ENCODE measurements around the gene RALGPS2. TPM values are rescaled to one million over a fixed set of nuclear protein-coding genes. Genes with fewer than 3 reads are reported as not detected.

The RALGPS2 gene
- total RNA-seq, 5 donors from 2014 or later (not counting 1 experiment from before 2014, with no cell fraction given) = 11.2 to 17.5 (median 12.4) TPM

GRCh38 chr1:178931858-178932551, 207.0 kb downstream of the RALGPS2 start:
- no peak overlapping the region for H3K27ac ChIP-seq (ENCODE audit: low read length)
- no peaks in the 10 kb centered on the region for H3K27me3 Mint-ChIP-seq
- H3K4me3 ChIP-seq (ENCODE audit: control insufficient read depth in 1 of 2, extremely low read depth in 1 of 2, low read length in 1 of 2) = no peak overlapping the region
- ATAC-seq (replicated peaks in 1 of 4) (no peak), DNase-seq (no peak)
- no peak overlapping the region for H3K4me3 Mint-ChIP-seq
- ChIA-PET POLR2A (no interaction called here), CTCF (no interaction called here)
- H3K36me3 ChIP-seq (ENCODE audit: control insufficient read depth in 2 of 2, extremely low read depth in 1 of 2, insufficient read depth in 1 of 2, low read length in 1 of 2) = no peaks in the 10 kb centered on the region
- H3K36me3 Mint-ChIP-seq = no peaks in the 10 kb centered on the region
- no peaks in the 10 kb centered on the region for H3K9me3 Mint-ChIP-seq
- H3K27ac Mint-ChIP-seq = no peak overlapping the region
- H3K4me1 Mint-ChIP-seq = peaks cover 0 to 3% (median 0%) of the 10 kb centered on the region in 3 donors
- no peaks in the 10 kb centered on the region for H3K4me1 ChIP-seq (ENCODE audit: control insufficient read depth in 1 of 2, extremely low read depth in 1 of 2, insufficient read depth in 2 of 2, low read length in 2 of 2)
- H3K9me3 ChIP-seq = no peaks in the 10 kb centered on the region
- WGBS (ENCODE audit: insufficient coverage) = 25% methylated on average over 2 of the region's 9 CpGs
- H3K27me3 ChIP-seq (replicated peaks in 1 of 2; ENCODE audit: control insufficient read depth in 2 of 2, extremely low read depth in 1 of 2, insufficient read depth in 2 of 2, low read length in 1 of 2) = no peaks in the 10 kb centered on the region

DNA sequence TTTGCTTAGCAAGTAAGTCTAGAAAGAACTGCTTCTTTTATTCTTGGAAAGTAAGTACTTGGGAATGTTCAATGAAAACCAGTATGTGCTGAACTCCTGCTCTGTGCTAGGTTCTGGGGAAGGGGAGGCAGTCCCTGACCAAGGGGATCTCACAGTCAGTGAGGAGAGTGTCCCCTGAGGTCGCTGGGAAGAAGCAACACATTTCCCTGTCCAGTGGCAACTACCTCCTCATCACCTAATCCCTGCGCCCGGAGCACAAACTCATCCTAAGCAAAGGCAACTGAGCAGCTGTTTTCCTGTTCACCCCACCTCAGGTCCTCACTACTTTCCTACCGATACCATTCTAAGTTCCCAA, 207.5 kb downstream of the RALGPS2 start:
- no peaks in the 10 kb centered on the region for H3K27me3 Mint-ChIP-seq
- Histone ChIP-seq H3K9me3 (no peaks in the 10 kb centered on the region), H3K4me3 (ENCODE audit: control insufficient read depth in 1 of 2, extremely low read depth in 1 of 2, low read length in 1 of 2) (no peak overlapping the region), H3K4me1 (ENCODE audit: control insufficient read depth in 1 of 2, extremely low read depth in 1 of 2, insufficient read depth in 2 of 2, low read length in 2 of 2) (no peaks in the 10 kb centered on the region), H3K36me3 (ENCODE audit: control insufficient read depth in 2 of 2, extremely low read depth in 1 of 2, insufficient read depth in 1 of 2, low read length in 1 of 2) (no peaks in the 10 kb centered on the region), H3K27ac (ENCODE audit: low read length) (no peak overlapping the region), H3K27me3 (replicated peaks in 1 of 2; ENCODE audit: control insufficient read depth in 2 of 2, extremely low read depth in 1 of 2, insufficient read depth in 2 of 2, low read length in 1 of 2) (no peaks in the 10 kb centered on the region)
- 92% methylated on average over 2 of the region's 4 CpGs for WGBS (ENCODE audit: insufficient coverage)
- no peaks in the 10 kb centered on the region for H3K36me3 Mint-ChIP-seq
- H3K4me3 Mint-ChIP-seq = no peak overlapping the region
- no peaks in the 10 kb centered on the region for H3K9me3 Mint-ChIP-seq
- H3K4me1 Mint-ChIP-seq = peaks cover 0 to 3% (median 0%) of the 10 kb centered on the region in 3 donors
- no peak for DNase-seq
- ATAC-seq (replicated peaks in 1 of 4) = no peak
- no peak overlapping the region for H3K27ac Mint-ChIP-seq
- ChIA-PET CTCF (interaction anchor here in 1 of 2 donors (0.7 kb wide), 1 partner anchor 313 kb away, joined by 3 read pairs; no protein-coding TSS in a partner anchor), POLR2A (no interaction called here)

- Mint-ChIP-seq H3K27ac (no peak overlapping the region), H3K36me3 (no peaks in the 10 kb centered on the region), H3K4me3 (no peak overlapping the region), H3K4me1 (peaks cover 0 to 3% (median 0%) of the 10 kb centered on the region in 3 donors), H3K9me3 (no peaks in the 10 kb centered on the region), H3K27me3 (no peaks in the 10 kb centered on the region)
- H3K27ac ChIP-seq (ENCODE audit: low read length) = no peak overlapping the region
- ATAC-seq (replicated peaks in 1 of 4) = no peak
- H3K27me3 ChIP-seq (replicated peaks in 1 of 2; ENCODE audit: control insufficient read depth in 2 of 2, extremely low read depth in 1 of 2, insufficient read depth in 2 of 2, low read length in 1 of 2) = no peaks in the 10 kb centered on the region
- H3K36me3 ChIP-seq (ENCODE audit: control insufficient read depth in 2 of 2, extremely low read depth in 1 of 2, insufficient read depth in 1 of 2, low read length in 1 of 2) = no peaks in the 10 kb centered on the region
- WGBS (ENCODE audit: insufficient coverage) = 65% methylated on average over 3 of the region's 5 CpGs
- no peaks in the 10 kb centered on the region for H3K4me1 ChIP-seq (ENCODE audit: control insufficient read depth in 1 of 2, extremely low read depth in 1 of 2, insufficient read depth in 2 of 2, low read length in 2 of 2)
- CTCF ChIA-PET = interaction anchor here in 1 of 2 donors (0.7 kb wide), 1 partner anchor 313 kb away, joined by 3 read pairs; no protein-coding TSS in a partner anchor
- no peak overlapping the region for H3K4me3 ChIP-seq (ENCODE audit: control insufficient read depth in 1 of 2, extremely low read depth in 1 of 2, low read length in 1 of 2)
- POLR2A ChIA-PET = no interaction called here
- DNase-seq = no peak
- no peaks in the 10 kb centered on the region for H3K9me3 ChIP-seq
These were observed 208.1 kb downstream of the RALGPS2 start for GRCh38 chr1:178933105-178933561.

- DNase-seq (no peak), ATAC-seq (replicated peaks in 1 of 4) (no peak)
- Mint-ChIP-seq H3K27ac (no peak overlapping the region), H3K27me3 (peaks cover 0 to 3% of the 10 kb centered on the region in 2 donors), H3K9me3 (no peaks in the 10 kb centered on the region), H3K4me1 (peaks cover 0 to under 1% (median 0%) of the 10 kb centered on the region in 3 donors), H3K4me3 (no peak overlapping the region), H3K36me3 (no peaks in the 10 kb centered on the region)
- no peaks in the 10 kb centered on the region for H3K9me3 ChIP-seq
- H3K27ac ChIP-seq (ENCODE audit: low read length) = no peak overlapping the region
- H3K36me3 ChIP-seq (ENCODE audit: control insufficient read depth in 2 of 2, extremely low read depth in 1 of 2, insufficient read depth in 1 of 2, low read length in 1 of 2) = no peaks in the 10 kb centered on the region
- ChIA-PET CTCF (no interaction called here), POLR2A (no interaction called here)
- H3K4me1 ChIP-seq (ENCODE audit: control insufficient read depth in 1 of 2, extremely low read depth in 1 of 2, insufficient read depth in 2 of 2, low read length in 2 of 2) = no peaks in the 10 kb centered on the region
- WGBS (ENCODE audit: insufficient coverage) = 86% methylated on average over 5 of the region's 6 CpGs
- no peaks in the 10 kb centered on the region for H3K27me3 ChIP-seq (replicated peaks in 1 of 2; ENCODE audit: control insufficient read depth in 2 of 2, extremely low read depth in 1 of 2, insufficient read depth in 2 of 2, low read length in 1 of 2)
- no peak overlapping the region for H3K4me3 ChIP-seq (ENCODE audit: control insufficient read depth in 1 of 2, extremely low read depth in 1 of 2, low read length in 1 of 2)
These were observed 208.9 kb downstream of the RALGPS2 start for GRCh38 chr1:178933709-178934490.

DNA sequence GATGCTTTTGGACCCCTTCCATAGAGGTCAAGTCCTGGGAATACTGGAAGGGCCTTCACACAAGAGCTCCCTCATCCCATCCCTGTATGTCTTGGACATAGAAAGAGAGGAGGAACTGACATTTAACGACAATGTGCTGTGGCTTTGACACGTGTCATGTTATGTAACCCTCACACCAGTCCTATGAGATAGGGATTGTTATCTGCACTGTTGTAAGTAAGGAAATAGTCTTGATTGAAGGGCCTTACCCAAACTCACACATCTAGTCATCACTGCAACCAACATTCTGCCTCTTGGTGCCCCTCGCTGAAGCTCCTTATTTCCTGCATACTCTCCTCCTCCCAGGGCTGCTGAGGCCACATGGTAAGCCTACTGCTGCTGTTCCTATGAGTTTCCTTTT, 209.5 kb downstream of the RALGPS2 start:
- DNase-seq = no peak
- Mint-ChIP-seq H3K36me3 (no peaks in the 10 kb centered on the region), H3K9me3 (no peaks in the 10 kb centered on the region), H3K4me3 (no peak overlapping the region), H3K27me3 (peaks cover 0 to 3% of the 10 kb centered on the region in 2 donors), H3K4me1 (no peaks in the 10 kb centered on the region), H3K27ac (no peak overlapping the region)
- H3K27me3 ChIP-seq (replicated peaks in 1 of 2; ENCODE audit: control insufficient read depth in 2 of 2, extremely low read depth in 1 of 2, insufficient read depth in 2 of 2, low read length in 1 of 2) = no peaks in the 10 kb centered on the region
- H3K27ac ChIP-seq (ENCODE audit: low read length) = no peak overlapping the region
- H3K4me1 ChIP-seq (ENCODE audit: control insufficient read depth in 1 of 2, extremely low read depth in 1 of 2, insufficient read depth in 2 of 2, low read length in 2 of 2) = no peaks in the 10 kb centered on the region
- WGBS (ENCODE audit: insufficient coverage) = 63% methylated on average over 1 of the region's 3 CpGs
- CTCF ChIA-PET = no interaction called here
- no peak overlapping the region for H3K4me3 ChIP-seq (ENCODE audit: control insufficient read depth in 1 of 2, extremely low read depth in 1 of 2, low read length in 1 of 2)
- H3K9me3 ChIP-seq = no peaks in the 10 kb centered on the region
- H3K36me3 ChIP-seq (ENCODE audit: control insufficient read depth in 2 of 2, extremely low read depth in 1 of 2, insufficient read depth in 1 of 2, low read length in 1 of 2) = no peaks in the 10 kb centered on the region
- ATAC-seq (replicated peaks in 1 of 4) = no peak
- POLR2A ChIA-PET = no interaction called here

- no peaks in the 10 kb centered on the region for H3K9me3 Mint-ChIP-seq
- Histone ChIP-seq H3K27ac (ENCODE audit: low read length) (no peak overlapping the region), H3K4me3 (ENCODE audit: control insufficient read depth in 1 of 2, extremely low read depth in 1 of 2, low read length in 1 of 2) (no peak overlapping the region), H3K9me3 (no peaks in the 10 kb centered on the region), H3K4me1 (ENCODE audit: control insufficient read depth in 1 of 2, extremely low read depth in 1 of 2, insufficient read depth in 2 of 2, low read length in 2 of 2) (no peaks in the 10 kb centered on the region), H3K27me3 (replicated peaks in 1 of 2; ENCODE audit: control insufficient read depth in 2 of 2, extremely low read depth in 1 of 2, insufficient read depth in 2 of 2, low read length in 1 of 2) (no peaks in the 10 kb centered on the region), H3K36me3 (ENCODE audit: control insufficient read depth in 2 of 2, extremely low read depth in 1 of 2, insufficient read depth in 1 of 2, low read length in 1 of 2) (no peaks in the 10 kb centered on the region)
- H3K4me1 Mint-ChIP-seq = no peaks in the 10 kb centered on the region
- ChIA-PET CTCF (no interaction called here), POLR2A (no interaction called here)
- no peak for ATAC-seq (replicated peaks in 1 of 4)
- no peaks in the 10 kb centered on the region for H3K36me3 Mint-ChIP-seq
- H3K4me3 Mint-ChIP-seq = no peak overlapping the region
- H3K27me3 Mint-ChIP-seq = peaks cover 0 to 3% of the 10 kb centered on the region in 2 donors
- WGBS (ENCODE audit: insufficient coverage) = 82% methylated on average over 3 of the region's 5 CpGs
- DNase-seq = no peak
- H3K27ac Mint-ChIP-seq = no peak overlapping the region
These were observed 210.6 kb downstream of the RALGPS2 start for GRCh38 chr1:178935610-178936009.

Data from T-cell (primary cell).